Neural cell (in vitro differentiated cells): ENCODE measurements around the gene GNPTAB. TPM values are rescaled to one million over a fixed set of nuclear protein-coding genes. Genes with fewer than 3 reads are reported as not detected.

Source experiments
- H2AFZ ChIP-seq: fragments of 200-600, 300-800 bp; sonication (generic), shearing (Covaris generic); 2 replicates; pipeline ENCODE4 v1.6.0; 2014; ENCODE audit warnings: low read depth, mild to moderate bottlenecking, antibody characterized with exemption, low read length, moderate library complexity
- H3F3A ChIP-seq: fragments of 200-600 bp; shearing (Covaris generic); 2 replicates; pipeline ENCODE4 v1.6.1; 2016; ENCODE audit warnings: mild to moderate bottlenecking, moderate library complexity, mixed read lengths, antibody characterized with exemption, low read length; ENCODE audit not compliant: insufficient read depth, poor library complexity, severe bottlenecking
- H3K27ac ChIP-seq: fragments of 200-600, 300-800 bp; sonication (generic), shearing (Covaris generic); 2 replicates; pipeline ENCODE4 v1.5.1; 2014; ENCODE audit warnings: mild to moderate bottlenecking, low read length, moderate library complexity
- H3K27me3 ChIP-seq: fragments of 300-800, 200-600 bp; sonication (generic), shearing (Covaris generic); 2 replicates; pipeline ENCODE4 v1.6.0; 2014; ENCODE audit warnings: mild to moderate bottlenecking, low read depth, low read length, moderate library complexity; ENCODE audit not compliant: insufficient read depth
- H3K36me3 ChIP-seq: fragments of 300-800, 200-600 bp; sonication (generic), shearing (Covaris generic); 2 replicates; pipeline ENCODE4 v1.5.1; 2014; ENCODE audit warnings: mild to moderate bottlenecking, antibody characterized with exemption, low read length, moderate library complexity; ENCODE audit not compliant: insufficient read depth
- H3K4me2 ChIP-seq: fragments of 300-800, 200-600 bp; sonication (generic), shearing (Covaris generic); 2 replicates; pipeline ENCODE4 v1.6.0; 2014; ENCODE audit warnings: mild to moderate bottlenecking, low read length
- H3K4me3 ChIP-seq: fragments of 300-800, 200-600 bp; sonication (generic), shearing (Covaris generic); 2 replicates; pipeline ENCODE4 v1.5.1; 2014; ENCODE audit warnings: mild to moderate bottlenecking, low read length, moderate library complexity
- H3K79me2 ChIP-seq: fragments of 200-600 bp; shearing (Covaris generic); replicated peaks from 2 replicates; pipeline ENCODE4 v1.6.0; 2014; ENCODE audit warnings: mild to moderate bottlenecking, low read length, moderate library complexity; ENCODE audit not compliant: insufficient read depth
- H3K9ac ChIP-seq: fragments of 300-800, 200-600 bp; sonication (generic), shearing (Covaris generic); 2 replicates; pipeline ENCODE4 v1.6.1; 2016; ENCODE audit warnings: mild to moderate bottlenecking, low read length, mixed read lengths
- H3K9me2 ChIP-seq: fragments of 200-600 bp; shearing (Covaris generic); 2 replicates; pipeline ENCODE4 v1.6.1; 2016; ENCODE audit warnings: mild to moderate bottlenecking, low read length, mixed read lengths; ENCODE audit not compliant: insufficient read depth
- H3K9me3 ChIP-seq: fragments of 200-600, 300-800 bp; sonication (generic), shearing (Covaris generic); 2 replicates; pipeline ENCODE4 v1.6.1; 2016; ENCODE audit warnings: mild to moderate bottlenecking, mixed run types, low read length, moderate library complexity, mixed read lengths
- H4K20me1 ChIP-seq: fragments of 200-600 bp; shearing (Covaris generic); 2 replicates; pipeline ENCODE4 v1.6.1; 2016; ENCODE audit warnings: mild to moderate bottlenecking, mixed run types; ENCODE audit not compliant: insufficient read depth
- EP300 ChIP-seq: fragments of 450-650 bp; conservative IDR thresholded peaks from 2 replicates; pipeline ENCODE4 v1.6.1; 2014; ENCODE audit warnings: antibody characterized with exemption, mild to moderate bottlenecking, moderate library complexity; ENCODE audit not compliant: poor library complexity, severe bottlenecking
- EZH2 ChIP-seq: fragments of 200-600, 300-800 bp; shearing (Covaris generic), sonication (generic); IDR thresholded peaks from 2 replicates; pipeline ENCODE4 v1.6.1; 2014; ENCODE audit warnings: antibody characterized with exemption, low read length, borderline replicate concordance, mild to moderate bottlenecking; ENCODE audit not compliant: insufficient read depth, poor library complexity, severe bottlenecking
- MXI1 ChIP-seq: fragments of 450-650 bp; conservative IDR thresholded peaks from 2 replicates; pipeline ENCODE4 v1.6.1; 2014; ENCODE audit warnings: antibody characterized with exemption, mild to moderate bottlenecking; ENCODE audit not compliant: poor library complexity, severe bottlenecking
- POLR2AphosphoS5 ChIP-seq: IDR thresholded peaks from 2 replicates; pipeline ENCODE4 v1.6.1; 2012
- RAD21 ChIP-seq: fragments of 450-650 bp; conservative IDR thresholded peaks from 2 replicates; pipeline ENCODE4 v1.6.1; 2014; ENCODE audit warnings: antibody characterized with exemption, mild to moderate bottlenecking, moderate library complexity
- SMC3 ChIP-seq: fragments of 450-650 bp; conservative IDR thresholded peaks from 2 replicates; pipeline ENCODE4 v1.6.1; 2014; ENCODE audit warnings: antibody characterized with exemption, mild to moderate bottlenecking, moderate library complexity; ENCODE audit not compliant: poor library complexity
- TAF1 ChIP-seq: IDR thresholded peaks from 2 replicates; pipeline ENCODE4 v1.6.1; 2012; ENCODE audit warnings: low read depth
- polyA plus RNA-seq: library from polyadenylated mRNA; depleted of rRNA; stranded (reverse); fragments of >200 nt; gene quantifications from 2 replicates; pipeline ENCODE4 v1.2.3, GENCODE V29; 2014
- TF ChIP-seq, protein P1 (sequence below): IDR thresholded peaks from 2 replicates; pipeline ENCODE4 v1.6.1; 2012; ENCODE audit warnings: borderline replicate concordance
- TF ChIP-seq, protein P2 (sequence below): fragments of 450-650 bp; IDR thresholded peaks from 2 replicates; pipeline ENCODE4 v1.5.1; 2014; ENCODE audit warnings: antibody characterized with exemption, mild to moderate bottlenecking, moderate library complexity; ENCODE audit not compliant: poor library complexity, severe bottlenecking

GNPTAB gene
- polyA plus RNA-seq, 1 donor from 2014 or later = 80.0 TPM

DNA sequence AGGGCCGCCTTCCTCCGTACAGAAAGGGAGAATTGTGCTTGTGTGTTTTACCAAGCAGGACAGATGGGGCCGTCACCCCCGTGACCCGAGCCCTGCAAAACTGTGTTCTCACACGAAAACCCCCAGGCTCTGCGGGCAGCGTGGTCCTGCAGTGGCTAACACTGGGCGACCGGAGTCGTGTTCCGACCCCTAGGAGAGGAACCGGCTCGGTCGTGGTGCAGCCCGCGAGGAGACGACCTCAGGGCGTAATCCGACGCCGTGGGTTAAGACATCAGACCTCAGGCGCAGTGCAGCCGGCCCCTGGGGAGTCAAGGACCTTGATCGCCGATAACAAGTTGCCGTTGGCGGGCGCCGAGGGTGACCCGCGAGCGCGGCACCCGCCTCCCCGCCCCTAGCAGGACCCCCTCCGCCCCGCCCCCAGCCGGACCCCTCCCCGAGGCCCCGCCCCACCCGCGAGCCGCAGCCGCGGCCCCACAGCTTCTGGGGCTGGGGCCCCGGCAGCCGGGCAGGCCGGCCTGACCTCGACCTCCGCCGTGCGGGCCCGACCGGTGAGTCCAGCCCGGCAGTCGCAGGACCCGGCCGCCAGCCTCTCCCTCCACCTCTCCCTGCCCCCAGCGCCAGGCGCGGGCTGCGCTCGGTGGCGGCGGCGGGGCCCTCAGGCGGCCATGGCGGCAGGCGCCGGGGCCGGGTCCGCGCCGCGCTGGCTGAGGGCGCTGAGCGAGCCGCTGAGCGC, 133.4 kb downstream of the GNPTAB start, which contains the start of gene CHPT1:
Gene CHPT1, plus strand, starts transcription at position 444 of the 733 bp plus-strand sequence. Its CDS starts 222 bp downstream, at position 666.
- Histone ChIP-seq H3K9me3 (no peaks in the 10 kb centered on the region), H3K27me3 (no peaks in the 10 kb centered on the region), H3K9ac (peak within 1 kb of the TSS; percentile 83), H4K20me1 (no peaks in the 10 kb centered on the region), H3K79me2 (no peaks in the 10 kb centered on the region), H3K36me3 (no peaks in the 10 kb centered on the region), H3K4me3 (peak within 1 kb of the TSS; percentile 91), H3F3A (no peaks in the 10 kb centered on the region), H2AFZ (peak within 1 kb of the TSS; percentile 75), H3K9me2 (no peaks in the 10 kb centered on the region), H3K27ac (peak within 1 kb of the TSS; percentile 55), H3K4me2 (peak within 1 kb of the TSS; percentile 96)
- TF ChIP-seq SMC3 (no peak), TAF1 (peak; percentile 28), EP300 (no peak), POLR2AphosphoS5 (peak; percentile 12)
- TF ChIP-seq, protein P1, sequence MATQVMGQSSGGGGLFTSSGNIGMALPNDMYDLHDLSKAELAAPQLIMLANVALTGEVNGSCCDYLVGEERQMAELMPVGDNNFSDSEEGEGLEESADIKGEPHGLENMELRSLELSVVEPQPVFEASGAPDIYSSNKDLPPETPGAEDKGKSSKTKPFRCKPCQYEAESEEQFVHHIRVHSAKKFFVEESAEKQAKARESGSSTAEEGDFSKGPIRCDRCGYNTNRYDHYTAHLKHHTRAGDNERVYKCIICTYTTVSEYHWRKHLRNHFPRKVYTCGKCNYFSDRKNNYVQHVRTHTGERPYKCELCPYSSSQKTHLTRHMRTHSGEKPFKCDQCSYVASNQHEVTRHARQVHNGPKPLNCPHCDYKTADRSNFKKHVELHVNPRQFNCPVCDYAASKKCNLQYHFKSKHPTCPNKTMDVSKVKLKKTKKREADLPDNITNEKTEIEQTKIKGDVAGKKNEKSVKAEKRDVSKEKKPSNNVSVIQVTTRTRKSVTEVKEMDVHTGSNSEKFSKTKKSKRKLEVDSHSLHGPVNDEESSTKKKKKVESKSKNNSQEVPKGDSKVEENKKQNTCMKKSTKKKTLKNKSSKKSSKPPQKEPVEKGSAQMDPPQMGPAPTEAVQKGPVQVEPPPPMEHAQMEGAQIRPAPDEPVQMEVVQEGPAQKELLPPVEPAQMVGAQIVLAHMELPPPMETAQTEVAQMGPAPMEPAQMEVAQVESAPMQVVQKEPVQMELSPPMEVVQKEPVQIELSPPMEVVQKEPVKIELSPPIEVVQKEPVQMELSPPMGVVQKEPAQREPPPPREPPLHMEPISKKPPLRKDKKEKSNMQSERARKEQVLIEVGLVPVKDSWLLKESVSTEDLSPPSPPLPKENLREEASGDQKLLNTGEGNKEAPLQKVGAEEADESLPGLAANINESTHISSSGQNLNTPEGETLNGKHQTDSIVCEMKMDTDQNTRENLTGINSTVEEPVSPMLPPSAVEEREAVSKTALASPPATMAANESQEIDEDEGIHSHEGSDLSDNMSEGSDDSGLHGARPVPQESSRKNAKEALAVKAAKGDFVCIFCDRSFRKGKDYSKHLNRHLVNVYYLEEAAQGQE = no peak

DNA sequence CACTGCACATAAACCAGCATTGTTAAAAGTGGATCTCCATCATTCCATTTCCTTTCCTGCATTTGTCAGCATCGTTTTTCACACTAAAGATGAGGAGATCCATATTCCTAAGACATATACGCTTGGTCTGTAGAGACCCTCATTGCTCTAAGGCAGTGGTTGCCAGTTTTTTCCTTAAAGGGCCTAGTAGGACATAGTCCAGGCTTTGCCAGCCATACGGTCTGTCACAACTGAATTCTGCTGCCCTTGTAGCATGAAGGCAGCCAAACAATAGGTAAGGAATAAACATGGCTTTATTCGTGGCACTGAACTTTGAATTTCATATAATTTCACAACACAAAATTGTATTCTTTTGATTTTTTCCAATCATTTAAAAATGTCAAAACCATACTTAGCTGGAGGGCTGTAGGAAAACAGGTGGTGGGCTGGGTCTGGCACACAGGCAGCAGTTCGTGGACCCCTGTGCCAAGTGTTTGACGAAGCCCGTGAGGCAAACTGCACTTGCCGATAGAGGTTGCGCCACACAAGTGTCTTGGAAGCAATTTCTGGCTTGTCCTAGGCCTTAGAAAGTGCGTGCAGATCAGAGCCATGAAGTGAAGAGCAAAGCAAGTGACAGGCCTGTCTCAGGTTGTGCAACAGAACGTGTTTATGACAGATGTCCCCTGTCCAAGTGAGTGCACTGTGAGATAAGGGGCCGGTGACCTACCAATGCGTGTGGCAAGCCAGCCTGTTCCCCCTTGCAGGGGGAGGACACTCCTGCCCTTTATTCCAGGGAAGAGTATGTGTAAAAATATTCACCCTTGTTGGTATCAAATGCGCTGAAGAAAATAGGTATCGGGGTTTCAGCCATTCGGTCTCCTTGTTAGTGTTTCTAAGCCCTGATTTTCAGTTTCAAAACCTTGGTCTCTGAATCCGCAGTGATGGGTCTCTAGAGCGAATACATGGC, 134.2 kb downstream of the GNPTAB start:
- Histone ChIP-seq H3F3A (no peaks in the 10 kb centered on the region), H3K27me3 (no peaks in the 10 kb centered on the region), H3K9ac (peak overlapping the region; percentile 83), H3K9me3 (no peaks in the 10 kb centered on the region), H3K9me2 (no peaks in the 10 kb centered on the region), H3K36me3 (no peaks in the 10 kb centered on the region), H3K79me2 (no peaks in the 10 kb centered on the region), H3K4me2 (peak overlapping the region; percentile 52), H3K27ac (peak overlapping the region; percentile 55), H3K4me3 (peak overlapping the region; percentile 91), H4K20me1 (no peaks in the 10 kb centered on the region), H2AFZ (peak overlapping the region; percentile 75)
- TF ChIP-seq, protein P1 = no peak
- TF ChIP-seq SMC3 (no peak), TAF1 (no peak), POLR2AphosphoS5 (no peak), RAD21 (no peak), EP300 (no peak), MXI1 (no peak), EZH2 (no peak)
- TF ChIP-seq, protein P2, sequence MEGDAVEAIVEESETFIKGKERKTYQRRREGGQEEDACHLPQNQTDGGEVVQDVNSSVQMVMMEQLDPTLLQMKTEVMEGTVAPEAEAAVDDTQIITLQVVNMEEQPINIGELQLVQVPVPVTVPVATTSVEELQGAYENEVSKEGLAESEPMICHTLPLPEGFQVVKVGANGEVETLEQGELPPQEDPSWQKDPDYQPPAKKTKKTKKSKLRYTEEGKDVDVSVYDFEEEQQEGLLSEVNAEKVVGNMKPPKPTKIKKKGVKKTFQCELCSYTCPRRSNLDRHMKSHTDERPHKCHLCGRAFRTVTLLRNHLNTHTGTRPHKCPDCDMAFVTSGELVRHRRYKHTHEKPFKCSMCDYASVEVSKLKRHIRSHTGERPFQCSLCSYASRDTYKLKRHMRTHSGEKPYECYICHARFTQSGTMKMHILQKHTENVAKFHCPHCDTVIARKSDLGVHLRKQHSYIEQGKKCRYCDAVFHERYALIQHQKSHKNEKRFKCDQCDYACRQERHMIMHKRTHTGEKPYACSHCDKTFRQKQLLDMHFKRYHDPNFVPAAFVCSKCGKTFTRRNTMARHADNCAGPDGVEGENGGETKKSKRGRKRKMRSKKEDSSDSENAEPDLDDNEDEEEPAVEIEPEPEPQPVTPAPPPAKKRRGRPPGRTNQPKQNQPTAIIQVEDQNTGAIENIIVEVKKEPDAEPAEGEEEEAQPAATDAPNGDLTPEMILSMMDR = no peak
